Astrocyte (in vitro differentiated cells and primary cell): ENCODE results near the gene MINAR2. TPM values are rescaled to one million over a fixed set of nuclear protein-coding genes. Genes with fewer than 3 reads are reported as not detected.

Experiments
- total RNA-seq: library from RNA; stranded (reverse); gene quantifications from 2 replicates; pipeline ENCODE4 v1.2.1, GENCODE V29; 2021

MINAR2 gene
- total RNA-seq, 1 donor from 2014 or later = not detected

Other genes with a start within 250 kb of the MINAR2 start
- 9.4 and 11.9 TPM in 2 replicates for gene CHSY3, start 156.4 kb downstream of the MINAR2 start, total RNA-seq